Daoy (cell line): Measurements from ENCODE around the gene BRD7. TPM values are rescaled to one million over a fixed set of nuclear protein-coding genes. Genes with fewer than 3 reads are reported as not detected.

Experiments
- DNase-seq: peaks from one replicate; pipeline ENCODE4 v3.0.0-alpha.2; 2015; ENCODE audit warnings: low read depth
- total RNA-seq: library from RNA; depleted of rRNA; stranded (reverse); fragments of >200 nt; shearing (Covaris generic); gene quantifications from 2 replicates; pipeline ENCODE4 v1.2.3, GENCODE V29; 2014

BRD7 gene
- total RNA-seq, 1 experiment from 2014 or later, result 56.7 TPM

GRCh38 chr16:50320310-50320709 lies 48.5 kb downstream of the BRD7 start:
- DNase-seq, result no peak

GRCh38 chr16:50318796-50319578 lies 49.8 kb downstream of the BRD7 start:
- DNase-seq, result no peak

DNA sequence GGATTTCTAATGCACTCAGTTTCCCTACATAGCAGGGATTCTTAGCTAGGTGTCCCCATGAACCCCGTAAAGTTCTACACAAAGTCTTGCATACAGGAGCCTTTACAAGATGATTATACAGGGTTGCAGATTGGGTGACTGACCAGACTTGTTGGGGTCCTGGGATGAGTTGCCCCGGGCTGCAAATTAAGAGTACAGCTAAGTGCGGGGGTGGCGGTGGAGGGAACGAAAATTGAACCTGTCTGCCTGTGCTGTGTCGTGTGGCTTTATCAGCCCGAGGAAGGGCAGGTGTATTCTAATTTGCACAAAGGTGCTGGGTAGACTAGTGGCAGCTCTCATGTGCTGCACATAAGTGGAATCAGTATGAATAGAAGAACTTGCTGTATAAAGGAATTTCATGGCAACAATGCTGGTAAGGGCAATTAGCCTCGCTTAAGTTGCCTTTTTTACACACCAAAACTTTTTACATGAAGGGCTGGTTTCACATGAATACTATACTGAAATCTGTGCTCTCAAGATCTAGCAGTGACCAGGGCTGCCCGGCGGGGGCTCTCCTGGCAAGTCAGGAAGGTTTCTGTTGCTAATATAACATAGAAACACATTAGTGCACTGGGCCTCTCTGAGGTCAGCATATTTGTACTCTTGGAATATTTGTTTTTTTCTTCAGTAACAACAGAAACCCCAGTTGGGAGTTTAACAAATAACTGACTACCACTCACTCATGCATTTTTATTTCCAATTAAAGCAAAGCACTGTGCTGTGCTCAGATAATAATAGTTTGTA lies 51.7 kb downstream of the BRD7 start:
- no peak for DNase-seq

- no peak for DNase-seq
These were observed 52.5 kb downstream of the BRD7 start for GRCh38 chr16:50316102-50316847.

DNA sequence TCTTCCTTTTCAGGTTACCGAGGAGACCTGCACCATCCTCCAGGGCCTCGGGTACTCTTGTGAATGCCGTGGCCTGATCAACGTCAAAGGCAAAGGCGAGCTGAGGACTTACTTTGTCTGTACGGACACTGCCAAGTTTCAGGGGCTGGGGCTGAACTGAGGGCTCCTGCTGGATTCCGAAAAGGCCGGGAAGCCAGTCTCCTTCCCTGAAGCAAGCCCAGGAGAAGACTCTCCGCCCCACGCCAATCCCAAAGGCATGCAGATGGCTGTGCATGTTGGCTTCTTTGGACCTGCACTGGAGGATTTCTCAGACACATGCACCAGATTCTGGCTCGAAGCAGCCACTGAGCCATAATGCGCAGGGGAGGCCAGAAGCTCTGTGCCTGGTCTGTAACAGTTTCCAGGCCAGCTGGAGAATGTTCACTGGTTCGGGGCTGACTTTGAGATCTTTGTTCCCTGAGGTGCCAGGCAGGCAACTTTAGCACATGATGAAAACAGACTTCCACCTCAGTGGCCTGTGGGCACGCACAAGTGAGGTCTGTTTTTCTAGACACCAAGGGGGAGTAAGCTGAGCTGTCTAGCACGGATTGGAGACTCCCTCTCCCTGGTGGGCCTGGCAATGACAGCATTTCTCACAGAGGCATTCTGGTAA lies 53.3 kb downstream of the BRD7 start:
- no peak for DNase-seq

DNA sequence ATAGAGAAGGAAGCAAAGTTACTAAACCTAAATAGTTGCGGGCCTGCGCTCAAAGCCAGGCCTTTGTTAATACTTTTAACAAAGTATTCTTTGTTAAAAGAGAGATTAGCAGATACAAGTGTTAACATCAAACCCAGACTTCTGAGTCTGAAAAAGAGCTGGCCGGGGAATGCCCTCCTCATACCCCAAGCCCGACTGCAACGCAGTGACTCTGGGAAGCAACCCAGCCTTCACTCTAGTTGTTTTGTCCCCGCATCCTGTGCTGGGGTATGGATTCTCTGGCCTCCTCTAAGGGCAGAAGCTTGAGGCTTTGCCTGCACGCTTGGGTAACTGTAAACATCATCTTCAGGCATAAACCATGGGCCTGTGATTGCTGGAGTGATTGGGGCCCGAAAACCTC lies 54.1 kb downstream of the BRD7 start:
- DNase-seq, result no peak

- DNase-seq, result no peak
These were observed 55.0 kb downstream of the BRD7 start for GRCh38 chr16:50313596-50314478.

GRCh38 chr16:50311891-50312501 lies 56.8 kb downstream of the BRD7 start:
- DNase-seq, result no peak

DNA sequence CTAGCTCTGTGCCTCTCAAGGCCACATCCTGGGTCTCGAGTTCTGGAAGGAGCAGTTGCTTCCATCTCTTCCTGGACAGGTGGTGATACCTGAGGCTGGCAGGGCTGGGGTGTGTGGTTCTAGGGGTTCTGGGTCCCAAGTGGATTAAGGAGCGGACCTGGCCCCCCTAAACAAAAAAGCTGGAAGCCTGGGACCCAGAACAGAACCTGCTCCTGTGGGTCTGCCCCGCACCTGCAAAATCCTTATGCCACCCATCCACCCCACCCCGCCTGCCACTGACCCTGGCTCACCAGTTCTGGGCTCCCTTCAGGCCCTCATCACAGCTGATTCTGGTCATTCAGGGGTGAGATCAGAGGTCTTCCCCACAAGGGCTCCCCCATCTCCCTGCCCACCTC lies 57.7 kb downstream of the BRD7 start:
- no peak for DNase-seq

DNA sequence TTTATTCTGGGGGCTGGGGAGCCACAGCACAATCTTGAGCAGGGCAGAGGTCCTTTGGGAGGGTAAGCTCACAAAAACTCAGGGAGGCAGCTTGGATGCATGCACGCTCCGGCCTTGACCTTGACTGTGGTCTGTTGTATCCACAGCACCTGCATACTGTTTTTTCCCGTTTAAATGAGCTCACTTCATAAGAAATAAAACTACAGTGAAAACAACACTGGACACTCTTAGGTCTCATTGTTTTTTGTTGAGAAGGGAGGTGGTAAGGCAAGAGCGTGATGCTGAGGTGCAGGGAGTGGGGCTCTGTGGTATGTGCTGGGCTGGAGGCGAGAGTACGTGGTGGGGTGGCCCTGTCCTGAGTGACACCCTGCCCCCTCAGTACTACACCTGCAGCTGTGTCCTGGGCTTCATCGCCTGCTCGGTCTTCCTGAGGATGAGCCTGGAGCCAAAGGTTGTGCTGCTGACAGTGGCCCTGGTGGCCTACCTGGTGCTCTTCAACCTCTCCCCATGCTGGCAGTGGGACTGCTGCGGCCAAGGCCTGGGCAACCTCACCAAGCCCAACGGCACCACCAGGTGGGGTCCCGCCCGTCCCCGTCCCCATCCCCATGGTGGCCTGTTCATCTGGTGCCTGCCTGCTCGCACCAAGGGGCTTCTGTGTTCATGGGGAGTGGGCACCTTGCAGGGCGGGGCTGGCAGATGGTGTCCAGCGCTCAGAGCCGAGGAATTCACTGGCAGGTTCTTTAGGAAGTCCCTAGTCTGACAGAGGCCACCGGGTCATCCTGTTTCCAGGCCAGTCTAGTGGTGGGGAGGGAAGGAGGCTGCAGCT lies 58.3 kb downstream of the BRD7 start:
- no peak for DNase-seq

DNA sequence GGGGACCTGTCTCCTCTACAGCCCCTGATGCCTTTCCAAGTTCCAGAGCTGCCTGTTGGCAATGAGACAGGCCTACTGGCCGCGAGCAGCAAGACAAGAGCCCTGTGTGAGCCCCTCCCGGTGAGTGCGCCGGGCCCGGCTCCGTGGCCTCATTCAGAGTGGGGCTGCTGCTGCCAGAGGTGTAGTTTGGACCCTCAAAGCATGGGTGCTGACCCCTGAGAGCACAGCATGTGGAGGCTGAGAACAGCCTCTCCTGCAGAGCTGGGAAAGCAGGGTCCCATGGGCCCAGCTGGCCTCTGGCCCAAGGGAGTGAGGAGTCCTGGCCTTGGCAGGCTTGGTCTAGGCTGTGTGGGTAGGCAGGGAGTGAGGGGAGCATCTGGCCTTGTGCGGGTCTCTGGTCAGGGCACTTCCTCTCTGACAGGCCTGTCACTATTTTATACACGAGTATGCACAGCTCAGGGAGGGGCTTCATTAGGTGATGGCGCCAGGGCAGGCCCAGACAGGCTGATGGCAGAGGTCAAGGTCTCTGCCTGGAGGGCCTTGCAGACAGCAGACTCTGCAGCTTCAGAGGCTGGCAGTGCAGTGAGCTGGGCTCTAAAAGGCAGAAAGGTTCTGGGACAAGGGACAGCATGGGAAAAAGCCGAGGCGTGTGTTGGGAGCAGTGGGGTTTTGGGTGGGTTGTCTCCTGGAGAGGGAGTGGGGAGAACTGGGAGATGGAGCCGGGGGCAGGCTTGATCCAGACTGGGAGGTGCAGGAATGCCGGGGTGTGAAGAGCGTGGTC lies 59.1 kb downstream of the BRD7 start:
- no peak for DNase-seq

DNA sequence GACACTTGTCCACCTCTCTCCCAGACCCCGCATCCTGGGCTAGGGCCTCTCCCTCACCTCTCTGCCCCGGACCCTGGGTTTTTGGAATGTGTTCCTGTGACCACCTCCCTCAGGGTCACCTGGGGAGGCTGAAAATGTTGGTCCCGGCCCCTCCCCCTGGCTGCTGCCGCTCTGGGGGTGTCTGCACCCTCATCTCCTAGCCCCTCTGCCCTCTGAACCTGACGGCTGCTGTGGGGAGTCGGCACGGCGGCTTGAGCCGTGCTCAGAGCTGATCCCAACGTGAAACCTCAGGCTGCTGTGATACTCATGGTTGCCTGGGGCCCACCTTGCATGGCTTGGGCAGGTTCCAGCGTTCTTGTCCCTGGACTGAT lies 59.6 kb downstream of the BRD7 start:
- no peak for DNase-seq

- no peak for DNase-seq
These were observed 60.4 kb downstream of the BRD7 start for GRCh38 chr16:50308237-50308965.

DNA sequence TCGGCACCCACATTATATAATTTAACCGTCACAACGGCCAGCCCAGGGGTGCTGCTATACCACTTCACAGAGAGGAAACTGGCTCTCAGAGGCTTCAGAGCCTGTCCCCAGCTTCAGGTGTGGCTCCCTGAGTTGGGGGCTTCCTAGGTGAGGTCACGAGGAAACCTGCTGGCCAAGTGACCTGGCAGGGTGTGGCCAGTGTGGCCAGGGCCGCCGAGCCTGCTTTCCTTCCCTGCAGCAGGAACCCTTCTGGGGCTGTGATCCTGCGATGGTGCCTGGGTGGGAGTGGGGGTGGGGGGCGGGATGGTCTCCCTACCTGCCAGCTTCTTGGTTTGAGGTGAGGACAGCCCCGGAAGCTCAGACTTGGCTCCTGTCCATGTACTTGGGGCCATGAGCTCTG lies 62.5 kb downstream of the BRD7 start:
- no peak for DNase-seq

- no peak for DNase-seq
These were observed 63.2 kb downstream of the BRD7 start for GRCh38 chr16:50305441-50306061.

DNA sequence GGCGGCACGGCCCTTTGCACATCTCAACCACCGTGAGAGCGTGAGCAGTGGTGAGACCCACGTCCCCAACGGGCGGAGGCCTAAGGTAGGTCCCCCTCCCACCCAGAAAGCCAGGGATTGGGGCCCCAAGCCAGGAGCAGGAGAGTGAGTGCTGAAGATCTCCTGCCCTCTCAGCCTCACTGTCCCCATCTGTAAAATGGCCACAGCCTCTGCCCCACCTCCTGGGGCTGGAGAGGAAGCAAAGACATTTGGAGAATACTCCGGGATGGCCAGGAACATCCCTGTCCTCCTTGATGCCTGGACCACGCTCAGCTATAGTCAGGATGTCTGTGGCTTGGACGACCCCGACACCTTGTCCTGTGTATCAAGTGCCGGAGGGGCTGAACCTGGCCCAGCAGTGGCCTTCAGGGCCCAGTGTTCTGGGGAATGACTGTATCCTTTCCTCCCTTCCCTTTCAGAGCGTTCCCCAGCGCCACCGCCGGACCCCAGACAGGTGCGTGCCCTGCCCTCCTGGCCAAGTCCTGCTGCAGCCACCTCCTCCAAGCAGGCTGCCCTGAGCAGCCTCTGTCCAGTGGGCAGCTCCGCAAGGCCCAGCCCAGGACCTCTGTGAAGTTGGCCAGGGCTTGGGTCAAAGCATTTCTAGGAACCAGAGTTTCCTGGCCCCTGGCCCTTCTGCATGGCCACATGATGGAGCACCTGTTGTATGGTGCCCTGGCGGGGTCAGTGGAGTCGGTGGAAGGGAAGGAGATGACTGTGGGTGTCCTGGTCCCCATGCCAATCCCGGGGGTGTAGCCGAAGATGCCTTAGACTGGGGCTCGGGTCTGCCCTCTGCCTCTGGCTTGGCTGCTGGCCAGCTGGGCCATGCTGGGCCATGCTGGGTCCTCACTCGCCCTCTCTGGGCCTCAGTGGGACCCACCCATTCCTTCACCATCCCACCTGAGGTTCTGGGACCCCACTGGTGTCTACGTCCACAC lies 64.0 kb downstream of the BRD7 start:
- DNase-seq, result no peak
